ENCODE data around the gene SLC26A8. TPM values are rescaled to one million over a fixed set of nuclear protein-coding genes. Genes with fewer than 3 reads are reported as not detected.
"Not testable (repeated sequence)": the region's sequence is repeated elsewhere in the genome, so short reads cannot be mapped to it uniquely, and the experiment has no call there.

SLC26A8 gene
- total RNA-seq, 1 experiment from 2014 or later, result not detected

DNA sequence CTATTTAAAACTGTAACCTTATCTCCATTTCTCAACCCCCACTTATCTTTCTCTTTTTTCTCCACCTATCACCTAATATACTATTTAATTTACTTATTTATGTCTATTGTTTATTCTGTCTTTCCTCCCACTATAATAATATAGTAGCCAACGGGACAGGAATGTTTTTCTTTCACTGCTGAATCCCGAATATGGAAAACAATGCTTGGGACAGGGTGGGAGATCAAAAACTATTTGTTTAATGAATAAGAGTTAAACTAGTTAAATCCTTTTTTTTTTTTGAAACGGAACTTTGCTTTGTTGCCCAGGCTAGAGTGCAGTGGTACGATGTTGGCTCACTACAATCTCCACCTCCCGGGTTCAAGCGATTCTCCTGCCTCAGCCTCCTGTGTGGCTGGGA is 109.9 kb downstream of the SLC26A8 start:
- H3K27me3 ChIP-seq (ENCODE audit: control insufficient read depth, insufficient read depth, low read length), result no peaks in the 10 kb centered on the region
- in situ Hi-C loops (cut with HindIII; ENCODE audit: low pct_unique_long_range_greater_than_20kb, low sequenced_read_pairs), result no loop called here
- intact Hi-C loops (cut with micrococcal nuclease; ENCODE audit: unreplicated experiment), result no loop called here
- peaks cover 5% of the 10 kb centered on the region for H3K36me3 ChIP-seq (ENCODE audit: control insufficient read depth, insufficient read depth, low read length)
- ChIA-PET CTCF (no interaction called here), POLR2A (interaction anchor here (0.6 kb wide), 1 partner anchor 11 kb away, joined by 6 read pairs; no protein-coding TSS in a partner anchor)
- DNase-seq (ENCODE audit: low read depth, low spot score) (no peak), ATAC-seq (no peak)
- TF ChIP-seq POLR2AphosphoS5 (IDR thresholded peaks at IDR 0.05; ENCODE audit: low read depth, low read length) (no peak), TCF7L2 (IDR thresholded peaks at IDR 0.05; ENCODE audit: low read depth, low read length) (no peak)
- BruUV-seq (replicated peaks), result no TSS peak
- no peak overlapping the region for H3K27ac ChIP-seq (ENCODE audit: low read length)
- peaks cover 18% of the 10 kb centered on the region for H3K4me1 ChIP-seq (ENCODE audit: control insufficient read depth, insufficient read depth, low read length)
- H3K9me3 ChIP-seq (ENCODE audit: control insufficient read depth, insufficient read depth, low read depth, low read length), result peaks cover 4% of the 10 kb centered on the region; the same call in 1 of the 2 replicates
- no peak overlapping the region for H3K4me3 ChIP-seq (ENCODE audit: low read depth in 2 of 2, low read length in 2 of 2)

DNA sequence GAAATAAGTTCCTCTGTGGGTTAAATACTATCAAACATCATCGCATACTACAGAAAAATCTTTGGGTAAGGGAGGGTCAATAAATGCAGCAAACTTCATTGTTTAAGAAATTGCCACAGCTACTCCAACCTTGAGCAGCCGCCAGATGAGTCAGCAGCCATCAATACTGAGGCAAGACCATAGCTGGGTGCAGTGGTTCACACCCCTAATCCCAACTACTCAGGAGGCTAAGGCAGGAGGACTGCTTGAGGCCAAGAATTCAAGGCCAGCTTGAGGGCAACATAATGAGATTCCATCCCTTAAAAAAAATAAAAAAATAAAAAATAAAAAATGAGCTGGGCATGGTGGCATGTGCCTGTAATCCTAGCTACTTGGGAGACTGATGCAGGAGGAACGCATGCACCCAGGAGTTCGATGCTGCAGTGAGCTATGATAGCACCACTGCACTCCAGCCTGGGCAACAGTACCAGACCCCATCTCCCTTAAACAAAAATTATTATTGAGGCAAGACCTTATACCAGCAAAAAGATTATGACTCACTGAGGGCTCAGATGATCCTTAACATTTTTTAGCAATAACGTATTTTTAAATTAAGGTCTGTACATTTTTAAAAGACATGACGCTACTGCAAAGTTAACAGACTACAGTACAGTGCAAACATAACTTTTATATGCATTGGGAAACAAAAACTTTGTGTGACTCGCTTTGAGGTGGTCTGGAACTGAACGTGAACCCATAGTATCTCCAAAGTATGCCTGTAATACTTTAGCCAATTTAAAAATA is 112.4 kb downstream of the SLC26A8 start:
- in situ Hi-C loops (cut with HindIII; ENCODE audit: low pct_unique_long_range_greater_than_20kb, low sequenced_read_pairs), result no loop called here
- Histone ChIP-seq H3K27ac (ENCODE audit: low read length) (no peak overlapping the region), H3K4me1 (ENCODE audit: control insufficient read depth, insufficient read depth, low read length) (peaks cover under 1% of the 10 kb centered on the region; the same call in 1 of the 2 replicates), H3K9me3 (ENCODE audit: control insufficient read depth, insufficient read depth, low read depth, low read length) (peaks cover 4% of the 10 kb centered on the region; the same call in 1 of the 2 replicates), H3K27me3 (ENCODE audit: control insufficient read depth, insufficient read depth, low read length) (no peaks in the 10 kb centered on the region), H3K4me3 (ENCODE audit: low read depth in 2 of 2, low read length in 2 of 2) (no peak overlapping the region), H3K36me3 (ENCODE audit: control insufficient read depth, insufficient read depth, low read length) (peaks cover 3% of the 10 kb centered on the region)
- TF ChIP-seq, protein P1, sequence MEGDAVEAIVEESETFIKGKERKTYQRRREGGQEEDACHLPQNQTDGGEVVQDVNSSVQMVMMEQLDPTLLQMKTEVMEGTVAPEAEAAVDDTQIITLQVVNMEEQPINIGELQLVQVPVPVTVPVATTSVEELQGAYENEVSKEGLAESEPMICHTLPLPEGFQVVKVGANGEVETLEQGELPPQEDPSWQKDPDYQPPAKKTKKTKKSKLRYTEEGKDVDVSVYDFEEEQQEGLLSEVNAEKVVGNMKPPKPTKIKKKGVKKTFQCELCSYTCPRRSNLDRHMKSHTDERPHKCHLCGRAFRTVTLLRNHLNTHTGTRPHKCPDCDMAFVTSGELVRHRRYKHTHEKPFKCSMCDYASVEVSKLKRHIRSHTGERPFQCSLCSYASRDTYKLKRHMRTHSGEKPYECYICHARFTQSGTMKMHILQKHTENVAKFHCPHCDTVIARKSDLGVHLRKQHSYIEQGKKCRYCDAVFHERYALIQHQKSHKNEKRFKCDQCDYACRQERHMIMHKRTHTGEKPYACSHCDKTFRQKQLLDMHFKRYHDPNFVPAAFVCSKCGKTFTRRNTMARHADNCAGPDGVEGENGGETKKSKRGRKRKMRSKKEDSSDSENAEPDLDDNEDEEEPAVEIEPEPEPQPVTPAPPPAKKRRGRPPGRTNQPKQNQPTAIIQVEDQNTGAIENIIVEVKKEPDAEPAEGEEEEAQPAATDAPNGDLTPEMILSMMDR (IDR thresholded peaks at IDR 0.05), result no peak
- TF ChIP-seq, protein P2, sequence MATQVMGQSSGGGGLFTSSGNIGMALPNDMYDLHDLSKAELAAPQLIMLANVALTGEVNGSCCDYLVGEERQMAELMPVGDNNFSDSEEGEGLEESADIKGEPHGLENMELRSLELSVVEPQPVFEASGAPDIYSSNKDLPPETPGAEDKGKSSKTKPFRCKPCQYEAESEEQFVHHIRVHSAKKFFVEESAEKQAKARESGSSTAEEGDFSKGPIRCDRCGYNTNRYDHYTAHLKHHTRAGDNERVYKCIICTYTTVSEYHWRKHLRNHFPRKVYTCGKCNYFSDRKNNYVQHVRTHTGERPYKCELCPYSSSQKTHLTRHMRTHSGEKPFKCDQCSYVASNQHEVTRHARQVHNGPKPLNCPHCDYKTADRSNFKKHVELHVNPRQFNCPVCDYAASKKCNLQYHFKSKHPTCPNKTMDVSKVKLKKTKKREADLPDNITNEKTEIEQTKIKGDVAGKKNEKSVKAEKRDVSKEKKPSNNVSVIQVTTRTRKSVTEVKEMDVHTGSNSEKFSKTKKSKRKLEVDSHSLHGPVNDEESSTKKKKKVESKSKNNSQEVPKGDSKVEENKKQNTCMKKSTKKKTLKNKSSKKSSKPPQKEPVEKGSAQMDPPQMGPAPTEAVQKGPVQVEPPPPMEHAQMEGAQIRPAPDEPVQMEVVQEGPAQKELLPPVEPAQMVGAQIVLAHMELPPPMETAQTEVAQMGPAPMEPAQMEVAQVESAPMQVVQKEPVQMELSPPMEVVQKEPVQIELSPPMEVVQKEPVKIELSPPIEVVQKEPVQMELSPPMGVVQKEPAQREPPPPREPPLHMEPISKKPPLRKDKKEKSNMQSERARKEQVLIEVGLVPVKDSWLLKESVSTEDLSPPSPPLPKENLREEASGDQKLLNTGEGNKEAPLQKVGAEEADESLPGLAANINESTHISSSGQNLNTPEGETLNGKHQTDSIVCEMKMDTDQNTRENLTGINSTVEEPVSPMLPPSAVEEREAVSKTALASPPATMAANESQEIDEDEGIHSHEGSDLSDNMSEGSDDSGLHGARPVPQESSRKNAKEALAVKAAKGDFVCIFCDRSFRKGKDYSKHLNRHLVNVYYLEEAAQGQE (IDR thresholded peaks at IDR 0.05; ENCODE audit: insufficient read depth in 1 of 2, low read depth in 2 of 2, low read length in 1 of 2), result no peak
- no peak for TF ChIP-seq POLR2AphosphoS5 (IDR thresholded peaks at IDR 0.05; ENCODE audit: low read depth, low read length)
- no peak for TF ChIP-seq TCF7L2 (IDR thresholded peaks at IDR 0.05; ENCODE audit: low read depth, low read length)
- TF ChIP-seq SIN3A (IDR thresholded peaks at IDR 0.05; ENCODE audit: borderline replicate concordance, insufficient read depth, low read depth, low read length), result no peak
- ChIA-PET CTCF (no interaction called here), POLR2A (no interaction called here)
- DNase-seq (ENCODE audit: low read depth, low spot score) (no peak), ATAC-seq (no peak)
- no TSS peak for BruUV-seq (replicated peaks)
- intact Hi-C loops (cut with micrococcal nuclease; ENCODE audit: unreplicated experiment), result no loop called here

DNA sequence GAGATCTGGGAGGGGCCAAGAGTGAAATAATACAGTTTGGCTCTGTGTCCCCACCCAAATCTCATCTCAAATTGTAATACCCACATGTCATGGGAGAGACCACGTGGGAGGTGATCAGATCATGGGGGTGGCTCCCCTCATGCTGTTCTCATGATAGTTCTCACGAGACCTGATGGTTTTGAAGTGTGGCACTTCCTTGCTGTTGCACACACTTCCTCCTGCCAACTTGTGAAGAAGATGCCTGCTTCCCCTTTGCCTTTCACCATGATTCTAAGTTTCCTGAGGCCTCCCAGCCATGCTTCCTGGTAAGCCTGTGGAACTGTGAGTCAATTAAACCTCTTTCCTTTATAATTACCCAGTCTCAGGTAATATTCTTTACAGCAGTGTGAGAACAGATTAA is 114.9 kb downstream of the SLC26A8 start:
- intact Hi-C loops (cut with micrococcal nuclease; ENCODE audit: unreplicated experiment); POLR2A ChIA-PET; DNase-seq (ENCODE audit: low read depth, low spot score); H3K27me3 ChIP-seq (ENCODE audit: control insufficient read depth, insufficient read depth, low read length); H3K27ac ChIP-seq (ENCODE audit: low read length); H3K36me3 ChIP-seq (ENCODE audit: control insufficient read depth, insufficient read depth, low read length); CTCF ChIA-PET; BruUV-seq (replicated peaks); ATAC-seq; H3K4me1 ChIP-seq (ENCODE audit: control insufficient read depth, insufficient read depth, low read length); H3K9me3 ChIP-seq (ENCODE audit: control insufficient read depth, insufficient read depth, low read depth, low read length); in situ Hi-C loops (cut with HindIII; ENCODE audit: low pct_unique_long_range_greater_than_20kb, low sequenced_read_pairs); H3K4me3 ChIP-seq (ENCODE audit: low read depth in 2 of 2, low read length in 2 of 2): not testable (repeated sequence)

DNA sequence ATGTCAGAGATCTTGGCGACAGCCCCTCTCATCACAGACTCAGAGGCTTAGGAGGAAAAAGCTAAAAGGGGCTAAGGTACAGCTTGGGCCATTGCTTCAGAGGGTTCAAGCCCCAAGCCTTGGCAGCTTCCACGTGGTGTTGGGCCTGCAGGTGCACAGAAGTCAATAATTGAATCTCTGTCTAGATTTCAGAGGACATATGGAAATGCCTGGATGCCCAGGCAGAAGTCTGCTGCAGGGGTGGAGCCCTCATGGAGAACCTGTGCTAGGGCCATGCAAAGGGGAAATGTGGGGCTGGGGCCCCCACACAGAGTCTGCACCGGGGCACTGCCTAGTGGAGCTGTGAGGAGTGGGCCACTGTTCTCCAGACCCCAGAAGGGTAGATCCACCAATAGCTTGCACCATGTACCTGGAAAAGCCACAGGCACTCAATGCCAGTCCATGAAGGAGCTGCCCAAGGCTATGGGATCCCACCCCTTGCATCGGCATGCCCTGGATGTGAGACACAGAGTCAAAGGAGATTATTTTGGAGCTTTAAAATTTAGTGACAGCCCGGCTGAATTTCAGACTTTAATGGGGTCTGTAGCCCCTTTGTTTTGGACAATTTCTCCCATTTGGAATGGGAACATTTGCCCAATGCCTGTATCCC is 115.6 kb downstream of the SLC26A8 start:
- in situ Hi-C loops (cut with HindIII; ENCODE audit: low pct_unique_long_range_greater_than_20kb, low sequenced_read_pairs); H3K27me3 ChIP-seq (ENCODE audit: control insufficient read depth, insufficient read depth, low read length); intact Hi-C loops (cut with micrococcal nuclease; ENCODE audit: unreplicated experiment); H3K4me1 ChIP-seq (ENCODE audit: control insufficient read depth, insufficient read depth, low read length); ATAC-seq; H3K9me3 ChIP-seq (ENCODE audit: control insufficient read depth, insufficient read depth, low read depth, low read length); CTCF ChIA-PET; H3K36me3 ChIP-seq (ENCODE audit: control insufficient read depth, insufficient read depth, low read length); BruUV-seq (replicated peaks); H3K4me3 ChIP-seq (ENCODE audit: low read depth in 2 of 2, low read length in 2 of 2); H3K27ac ChIP-seq (ENCODE audit: low read length); DNase-seq (ENCODE audit: low read depth, low spot score); POLR2A ChIA-PET: not testable (repeated sequence)

All from Panc1 (cell line).